Epithelial cell of prostate (primary cell): Measurements from ENCODE around the gene NOP14.
A peak's percentile ranks its signal among the peaks of the same experiment; 100 is the strongest.
"Not testable (repeated sequence)": the region's sequence is repeated elsewhere in the genome, so short reads cannot be mapped to it uniquely, and the experiment has no call there.

Experiments
- DNase-seq: peaks from one replicate; pipeline ENCODE4 v3.0.0-alpha.2; 2011; ENCODE audit warnings: low read depth, low spot score
- H3K27ac ChIP-seq: fragments of 450-650 bp; 2 replicates; pipeline ENCODE4 v1.5.1; 2017; ENCODE audit warnings: mild to moderate bottlenecking

Gene NOP14

DNA sequence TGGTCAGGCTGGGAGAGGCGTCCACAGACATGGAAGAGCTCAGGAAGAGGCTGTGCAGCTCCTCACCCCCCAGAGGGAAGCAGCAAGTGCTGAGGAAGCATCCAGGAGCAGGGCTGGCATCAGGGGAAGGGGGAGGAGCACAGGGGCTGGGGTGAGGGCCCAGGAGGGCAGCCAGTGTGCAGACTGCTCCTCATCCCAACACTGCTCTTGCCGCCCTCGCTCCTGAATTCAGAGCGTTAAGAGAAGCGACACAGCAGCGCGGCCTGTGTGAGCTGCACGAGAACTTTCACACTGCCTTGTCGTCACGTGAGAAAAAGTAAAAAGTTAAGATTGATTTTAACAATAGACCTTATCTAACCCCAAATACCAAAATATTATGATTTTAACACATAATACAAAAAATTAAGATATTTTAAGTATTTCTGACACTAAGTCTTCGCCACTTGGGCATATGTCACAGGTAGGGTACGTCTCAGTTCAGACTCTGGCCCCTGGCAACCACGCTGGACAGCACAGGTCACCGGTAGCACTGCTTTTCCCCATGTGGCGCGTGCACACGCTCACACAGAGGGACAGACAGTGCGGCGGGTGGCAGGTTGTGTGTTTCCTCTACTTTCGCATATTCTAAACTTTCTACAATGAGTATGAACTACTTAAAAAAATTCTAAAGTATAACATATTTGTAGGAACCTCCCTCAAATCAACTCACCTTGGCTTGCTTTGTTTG, 19.7 kb downstream of the NOP14 start:
- H3K27ac ChIP-seq = peak overlapping the region; percentile 27
- DNase-seq = no peak

GRCh38 chr4:2942532-2943363, 20.5 kb downstream of the NOP14 start:
- peak overlapping the region; percentile 27 for H3K27ac ChIP-seq
- DNase-seq = no peak

GRCh38 chr4:2942037-2942531, 21.1 kb downstream of the NOP14 start:
- peak overlapping the region; percentile 27 for H3K27ac ChIP-seq
- no peak for DNase-seq

- no peak for DNase-seq
- H3K27ac ChIP-seq = no peak overlapping the region
Observed at GRCh38 chr4:2941138-2942036, 21.8 kb downstream of the NOP14 start.

GRCh38 chr4:2940267-2941137, 22.7 kb downstream of the NOP14 start:
- no peak overlapping the region for H3K27ac ChIP-seq
- no peak for DNase-seq

GRCh38 chr4:2939383-2940243, 23.6 kb downstream of the NOP14 start:
- H3K27ac ChIP-seq = peak overlapping the region; percentile 100
- DNase-seq = no peak

DNA sequence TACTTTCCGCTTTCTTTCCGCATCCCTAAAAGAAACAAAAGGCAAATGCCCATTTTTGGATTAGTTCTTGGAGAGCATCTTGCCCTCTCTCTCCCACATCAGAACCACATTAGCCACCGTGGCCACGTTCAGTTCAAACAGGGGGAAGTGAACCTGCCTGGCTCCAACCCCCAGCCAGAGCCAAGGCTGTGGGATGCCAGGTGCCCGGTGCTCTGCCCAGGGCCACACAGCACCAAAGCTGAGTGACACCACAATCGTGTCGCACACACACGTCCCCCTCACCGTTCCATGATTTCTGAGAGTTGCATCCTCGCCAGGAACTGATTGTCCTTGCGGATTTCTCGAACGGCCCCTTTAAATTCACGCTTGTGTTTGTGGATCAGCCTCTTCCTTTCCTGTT, 24.3 kb downstream of the NOP14 start:
- peak overlapping the region; percentile 100 for H3K27ac ChIP-seq
- DNase-seq = no peak

DNA sequence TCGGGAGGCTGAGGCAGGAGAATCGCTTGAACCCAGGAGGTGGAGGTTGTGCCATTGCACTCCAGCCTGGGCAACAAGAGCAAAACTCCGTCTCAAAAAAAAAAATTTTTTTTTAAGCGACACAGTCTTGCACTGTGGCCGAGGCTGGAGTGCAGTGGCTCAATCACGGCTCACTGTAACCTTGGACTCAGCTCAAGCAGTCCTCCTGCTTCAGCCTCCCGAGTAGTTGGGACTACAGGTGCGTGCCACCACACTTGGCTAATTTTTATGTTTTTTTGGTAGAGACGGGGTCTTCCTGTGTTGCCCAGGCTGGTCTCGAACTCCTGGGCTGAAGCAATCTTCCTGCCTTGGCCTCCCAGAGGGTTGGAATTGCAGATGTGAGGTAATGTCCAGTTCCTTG, 24.8 kb downstream of the NOP14 start:
- H3K27ac ChIP-seq = peak overlapping the region; percentile 100
- not testable (repeated sequence) for DNase-seq

GRCh38 chr4:2937986-2938385, 25.2 kb downstream of the NOP14 start:
- H3K27ac ChIP-seq = peak overlapping the region; percentile 100
- no peak for DNase-seq

- peak overlapping the region; percentile 100 for H3K27ac ChIP-seq
- peak; percentile 95 for DNase-seq
Observed at GRCh38 chr4:2937146-2937857, 25.9 kb downstream of the NOP14 start.

DNA sequence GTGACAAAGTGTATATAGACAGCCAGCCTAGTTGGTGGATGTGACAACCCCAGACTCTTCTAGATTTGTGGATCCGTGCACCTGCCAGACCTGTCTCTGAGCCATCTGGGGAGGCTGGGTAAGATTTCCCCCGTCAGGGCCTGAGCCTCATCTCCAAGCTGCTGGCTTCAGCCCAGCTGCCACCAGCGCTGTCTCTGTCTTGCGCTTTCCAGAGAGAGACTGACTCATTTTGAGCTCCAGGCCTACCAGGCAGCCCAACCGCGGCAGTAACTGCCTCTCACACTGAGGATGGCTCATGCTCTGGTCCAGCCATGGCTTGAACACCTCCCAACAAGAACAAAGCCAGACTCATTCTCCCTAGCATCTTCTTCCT, 26.4 kb downstream of the NOP14 start:
- H3K27ac ChIP-seq = peak overlapping the region; percentile 100
- peak; percentile 89 for DNase-seq

GRCh38 chr4:2935762-2936743, 27.2 kb downstream of the NOP14 start:
- peak; percentile 81 for DNase-seq
- H3K27ac ChIP-seq = peak overlapping the region; percentile 100

- peak; percentile 71 for DNase-seq
Observed at GRCh38 chr4:2934813-2935761, 28.1 kb downstream of the NOP14 start.

GRCh38 chr4:2934077-2934812, 29.0 kb downstream of the NOP14 start:
- H3K27ac ChIP-seq = peak overlapping the region; percentile 100
- DNase-seq = no peak

More at GRCh38 chr4:2934813-2935761, 28.1 kb downstream of the NOP14 start:
- peak overlapping the region; percentile 100 for H3K27ac ChIP-seq

DNA sequence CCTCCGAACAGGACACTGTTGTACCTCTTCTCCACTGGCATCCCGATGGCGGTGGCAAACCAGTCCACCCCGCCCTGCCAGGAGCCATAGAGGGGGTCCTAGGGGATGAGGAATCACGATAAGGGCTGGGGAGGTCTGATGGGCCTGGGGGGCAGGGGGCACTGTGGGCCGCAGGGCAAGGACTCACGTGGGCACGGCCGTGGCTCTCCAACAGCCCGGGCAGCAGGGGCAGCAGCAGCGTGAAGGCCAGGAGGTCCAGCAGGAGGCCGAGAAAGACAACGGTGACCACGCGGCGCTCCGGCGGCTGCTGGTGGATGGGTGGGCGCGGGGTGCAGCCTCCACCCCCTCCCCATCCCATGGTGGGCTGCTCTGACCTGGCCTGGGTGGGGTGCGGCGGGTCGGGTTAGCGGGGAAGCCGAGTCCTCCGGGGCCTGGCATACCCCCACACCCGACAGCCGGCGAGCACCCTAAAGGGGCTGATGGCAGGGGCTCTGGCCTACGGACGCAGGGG, 29.6 kb downstream of the NOP14 start:
- DNase-seq = no peak
- H3K27ac ChIP-seq = peak overlapping the region; percentile 100
